ENCODE data around the gene B3GNT4. TPM values are rescaled to one million over a fixed set of nuclear protein-coding genes. Genes with fewer than 3 reads are reported as not detected.

Gene B3GNT4
- total and polyA plus RNA-seq, 2 of the 4 experiments (the other 2 are of a cell fraction): 0.18 to 0.53 TPM

GRCh38 chr12:122184517-122184916, 19.0 kb upstream of the B3GNT4 start:
- H3K79me1 ChIP-seq (ENCODE audit: low read depth in 1 of 2, low read length in 2 of 2): no peaks in the 10 kb centered on the region
- H3K4ac ChIP-seq (ENCODE audit: low read depth, low read length): no peak overlapping the region
- H3K18ac ChIP-seq (ENCODE audit: low read depth, low read length): no peak overlapping the region
- no peak for ATAC-seq (ENCODE audit: low read depth)
- H3K4me1 ChIP-seq (ENCODE audit: control insufficient read depth, insufficient read depth, low read length): peaks cover 5% of the 10 kb centered on the region; the same call in 1 of the 2 replicates
- no peaks in the 10 kb centered on the region for H3K27me3 ChIP-seq (ENCODE audit: control insufficient read depth, insufficient read depth, low read length)
- H3K9ac ChIP-seq (ENCODE audit: low read depth, low read length): no peak overlapping the region
- H2AFZ ChIP-seq (replicated peaks; ENCODE audit: low read length, poor library complexity): no peak overlapping the region
- no peak overlapping the region for H2BK120ac ChIP-seq (ENCODE audit: low read depth, low read length)
- no peak overlapping the region for H3K4me2 ChIP-seq (ENCODE audit: low read depth, low read length)
- in situ Hi-C loops (cut with MboI; ENCODE audit: low sequenced_read_pairs) (no loop called here), dilution Hi-C loops (cut with HindIII; ENCODE audit: low sequenced_read_pairs, unreplicated experiment) (no loop called here), intact Hi-C loops (cut with micrococcal nuclease) (no loop called here)
- POLR2A ChIA-PET (ENCODE audit: unreplicated experiment): no interaction called here
- peak overlapping the region; percentile 15; the same call in 1 of the 2 replicates for H2AK5ac ChIP-seq (ENCODE audit: low read depth, low read length)
- H2BK5ac ChIP-seq (ENCODE audit: low read depth, low read length, poor library complexity, severe bottlenecking): no peak overlapping the region
- H4K91ac ChIP-seq (ENCODE audit: insufficient read depth, low read depth, low read length): no peak overlapping the region
- no peaks in the 10 kb centered on the region for H3K9me1 ChIP-seq (ENCODE audit: insufficient read depth, low read length)
- no peak overlapping the region for H3K56ac ChIP-seq (ENCODE audit: extremely low read depth, insufficient read depth, low read length)
- 0 out of 2 replicates have a peak, but pooled peaks cover 2% of the 10 kb centered on the region for H3K9me3 ChIP-seq (ENCODE audit: control insufficient read depth, insufficient read depth, low read length)
- H2BK20ac ChIP-seq (ENCODE audit: low read depth, low read length): no peak overlapping the region
- H2BK15ac ChIP-seq (ENCODE audit: low read depth, low read length): no peak overlapping the region
- H4K8ac ChIP-seq (ENCODE audit: low read depth in 2 of 2, low read length in 2 of 2): no peak overlapping the region
- H4K5ac ChIP-seq (ENCODE audit: low read depth, low read length): no peak overlapping the region
- TF ChIP-seq CHD1 (IDR thresholded peaks at IDR 0.05; ENCODE audit: low read depth, low read length): no peak
- no peak for TF ChIP-seq RCOR1 (IDR thresholded peaks at IDR 0.05; ENCODE audit: insufficient replicate concordance, low read length)
- TF ChIP-seq FOS (IDR thresholded peaks at IDR 0.05; ENCODE audit: low read depth, low read length): no peak
- no peak for TF ChIP-seq MXI1 (IDR thresholded peaks at IDR 0.05; ENCODE audit: borderline replicate concordance, low read depth, low read length)
- TF ChIP-seq NFE2L2 (IDR thresholded peaks at IDR 0.05; ENCODE audit: low read depth, low read length): no peak
- TF ChIP-seq SMC3 (IDR thresholded peaks at IDR 0.05; ENCODE audit: low read depth, low read length): no peak
- no peak for TF ChIP-seq MAFK (IDR thresholded peaks at IDR 0.05; ENCODE audit: low read depth, low read length)
- no peak for TF ChIP-seq BHLHE40 (IDR thresholded peaks at IDR 0.05; ENCODE audit: low read depth, low read length)
- no peak for TF ChIP-seq MAZ (IDR thresholded peaks at IDR 0.05; ENCODE audit: borderline replicate concordance, low read depth, low read length)
- no peak for TF ChIP-seq CTCF (conservative IDR thresholded peaks at IDR 0.05; ENCODE audit: low read depth, low read length)
- no peak for TF ChIP-seq POLR2A (IDR thresholded peaks at IDR 0.05; ENCODE audit: low read depth, low read length)
- no peaks in the 10 kb centered on the region for H3K36me3 ChIP-seq (ENCODE audit: control insufficient read depth, insufficient read depth, low read length)
- no peak overlapping the region for H3K27ac ChIP-seq (ENCODE audit: insufficient read depth, low read length)
- no peak for DNase-seq
- WGBS, 2 experiments (ENCODE audit: extremely low coverage in 2 of 2, insufficient read length in 1 of 2): no CpG with 5 or more reads among the region's 18 CpGs
- no peak overlapping the region for H2AK9ac ChIP-seq (replicated peaks; ENCODE audit: low read depth, low read length, poor library complexity)
- CTCF ChIA-PET: no interaction called here
- no TSS peak for BruUV-seq (replicated peaks)
- H3K23ac ChIP-seq (ENCODE audit: low read depth, low read length): no peak overlapping the region
- no peak overlapping the region for H3K4me3 ChIP-seq (ENCODE audit: insufficient read depth, low read depth, low read length)
- H4K20me1 ChIP-seq (ENCODE audit: insufficient read depth, low read length): peaks cover 4% of the 10 kb centered on the region; the same call in 1 of the 2 replicates
- no peak overlapping the region for H3K14ac ChIP-seq (replicated peaks; ENCODE audit: low read depth, low read length)

Data from IMR-90 (cell line).